Progenitor cell of endocrine pancreas (in vitro differentiated cells): ENCODE measurements around the gene UBXN6. TPM values are rescaled to one million over a fixed set of nuclear protein-coding genes. Genes with fewer than 3 reads are reported as not detected.

Experiments
- DNase-seq: peaks from one replicate; pipeline ENCODE4 v3.0.0; 2021; ENCODE audit warnings: low spot score; ENCODE audit not compliant: unreplicated experiment
- H3K27ac Mint-ChIP-seq: 2 replicates; pipeline ENCODE4 v1.8.0; 2021; ENCODE audit warnings: mild to moderate bottlenecking, moderate library complexity, mixed read lengths
- H3K27me3 Mint-ChIP-seq: 2 replicates; pipeline ENCODE4 v1.8.0; 2021; ENCODE audit warnings: mixed read lengths
- H3K36me3 Mint-ChIP-seq: 2 replicates; pipeline ENCODE4 v1.8.0; 2022; ENCODE audit warnings: mixed read lengths; ENCODE audit not compliant: insufficient read depth
- H3K4me1 Mint-ChIP-seq: 2 replicates; pipeline ENCODE4 v1.8.0; 2021; ENCODE audit warnings: low read depth, mixed read lengths
- H3K4me3 Mint-ChIP-seq: 2 replicates; pipeline ENCODE4 v1.8.0; 2021; ENCODE audit warnings: low read depth, mild to moderate bottlenecking, moderate library complexity, mixed read lengths
- H3K9me3 Mint-ChIP-seq: 2 replicates; pipeline ENCODE4 v1.8.0; 2021; ENCODE audit warnings: low read depth, mixed read lengths
- total RNA-seq: library from RNA; stranded (reverse); gene quantifications from 2 replicates; pipeline ENCODE4 v1.2.1, GENCODE V29; 2021
- TF ChIP-seq, protein P1 (sequence below): fragments of 200-600 bp; sonication (generic); IDR thresholded peaks from one replicate; pipeline ENCODE4 v1.5.0; 2021; ENCODE audit warnings: antibody characterized with exemption, mild to moderate bottlenecking; ENCODE audit not compliant: unreplicated experiment

The UBXN6 gene
- total RNA-seq, 1 donor from 2014 or later = 57.2 TPM

DNA sequence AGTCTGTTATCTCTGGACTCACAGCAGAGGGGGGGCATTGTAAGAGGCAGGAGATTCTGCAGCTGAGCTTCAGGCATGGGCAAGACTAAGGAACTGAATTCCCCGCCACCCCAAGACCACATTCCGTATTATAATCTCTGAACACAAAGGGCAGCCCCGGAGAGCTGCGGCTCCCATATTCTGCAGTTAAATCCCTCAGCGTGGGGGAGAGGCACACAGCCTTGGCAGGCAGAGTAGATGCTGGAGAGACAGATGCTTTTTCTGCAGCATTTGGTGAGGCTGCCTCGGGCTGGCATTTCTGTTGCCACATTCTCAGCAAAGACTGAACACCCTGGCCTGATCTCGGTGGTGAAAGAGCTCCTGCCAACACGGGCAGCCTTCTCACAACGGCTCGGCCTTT lies 42.2 kb downstream of the UBXN6 start:
- no peak overlapping the region for H3K4me3 Mint-ChIP-seq
- H3K27me3 Mint-ChIP-seq = no peaks in the 10 kb centered on the region
- no peak for DNase-seq
- TF ChIP-seq, protein P1, sequence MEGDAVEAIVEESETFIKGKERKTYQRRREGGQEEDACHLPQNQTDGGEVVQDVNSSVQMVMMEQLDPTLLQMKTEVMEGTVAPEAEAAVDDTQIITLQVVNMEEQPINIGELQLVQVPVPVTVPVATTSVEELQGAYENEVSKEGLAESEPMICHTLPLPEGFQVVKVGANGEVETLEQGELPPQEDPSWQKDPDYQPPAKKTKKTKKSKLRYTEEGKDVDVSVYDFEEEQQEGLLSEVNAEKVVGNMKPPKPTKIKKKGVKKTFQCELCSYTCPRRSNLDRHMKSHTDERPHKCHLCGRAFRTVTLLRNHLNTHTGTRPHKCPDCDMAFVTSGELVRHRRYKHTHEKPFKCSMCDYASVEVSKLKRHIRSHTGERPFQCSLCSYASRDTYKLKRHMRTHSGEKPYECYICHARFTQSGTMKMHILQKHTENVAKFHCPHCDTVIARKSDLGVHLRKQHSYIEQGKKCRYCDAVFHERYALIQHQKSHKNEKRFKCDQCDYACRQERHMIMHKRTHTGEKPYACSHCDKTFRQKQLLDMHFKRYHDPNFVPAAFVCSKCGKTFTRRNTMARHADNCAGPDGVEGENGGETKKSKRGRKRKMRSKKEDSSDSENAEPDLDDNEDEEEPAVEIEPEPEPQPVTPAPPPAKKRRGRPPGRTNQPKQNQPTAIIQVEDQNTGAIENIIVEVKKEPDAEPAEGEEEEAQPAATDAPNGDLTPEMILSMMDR = no peak
- peaks cover 4% of the 10 kb centered on the region for H3K4me1 Mint-ChIP-seq
- peaks cover 4% of the 10 kb centered on the region for H3K36me3 Mint-ChIP-seq
- no peaks in the 10 kb centered on the region for H3K9me3 Mint-ChIP-seq
- no peak overlapping the region for H3K27ac Mint-ChIP-seq

DNA sequence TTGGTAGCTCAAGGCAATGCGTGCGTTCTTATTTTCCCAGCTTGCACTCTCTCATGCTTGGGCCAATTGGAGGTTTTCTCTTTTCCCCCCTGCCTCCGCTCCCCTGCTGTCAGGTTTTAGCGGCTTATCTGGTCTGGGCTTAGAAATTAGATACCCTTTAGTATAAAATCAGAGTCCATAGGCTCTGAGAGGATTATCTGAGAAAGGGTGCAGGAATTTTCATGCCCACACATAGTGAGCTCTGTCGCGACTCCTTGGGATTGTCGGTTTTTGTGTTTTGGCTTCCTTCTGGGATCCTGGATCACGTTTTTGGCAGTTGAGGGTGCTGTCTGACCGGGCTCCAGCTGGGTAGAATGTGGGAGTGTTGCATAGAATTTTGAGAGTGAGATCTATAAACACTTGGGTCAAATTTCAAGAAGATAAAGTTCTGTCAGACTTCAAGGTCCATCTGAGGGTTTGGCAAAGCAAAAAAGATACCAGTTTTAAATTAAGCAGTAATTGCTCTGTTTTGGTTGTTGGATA lies 42.7 kb downstream of the UBXN6 start:
- no peaks in the 10 kb centered on the region for H3K27me3 Mint-ChIP-seq
- H3K4me1 Mint-ChIP-seq = peaks cover 4% of the 10 kb centered on the region
- no peak overlapping the region for H3K4me3 Mint-ChIP-seq
- H3K36me3 Mint-ChIP-seq = peaks cover 3% of the 10 kb centered on the region
- no peaks in the 10 kb centered on the region for H3K9me3 Mint-ChIP-seq
- H3K27ac Mint-ChIP-seq = peak overlapping the region; percentile 35
- no peak for DNase-seq
- TF ChIP-seq, protein P1 = no peak

DNA sequence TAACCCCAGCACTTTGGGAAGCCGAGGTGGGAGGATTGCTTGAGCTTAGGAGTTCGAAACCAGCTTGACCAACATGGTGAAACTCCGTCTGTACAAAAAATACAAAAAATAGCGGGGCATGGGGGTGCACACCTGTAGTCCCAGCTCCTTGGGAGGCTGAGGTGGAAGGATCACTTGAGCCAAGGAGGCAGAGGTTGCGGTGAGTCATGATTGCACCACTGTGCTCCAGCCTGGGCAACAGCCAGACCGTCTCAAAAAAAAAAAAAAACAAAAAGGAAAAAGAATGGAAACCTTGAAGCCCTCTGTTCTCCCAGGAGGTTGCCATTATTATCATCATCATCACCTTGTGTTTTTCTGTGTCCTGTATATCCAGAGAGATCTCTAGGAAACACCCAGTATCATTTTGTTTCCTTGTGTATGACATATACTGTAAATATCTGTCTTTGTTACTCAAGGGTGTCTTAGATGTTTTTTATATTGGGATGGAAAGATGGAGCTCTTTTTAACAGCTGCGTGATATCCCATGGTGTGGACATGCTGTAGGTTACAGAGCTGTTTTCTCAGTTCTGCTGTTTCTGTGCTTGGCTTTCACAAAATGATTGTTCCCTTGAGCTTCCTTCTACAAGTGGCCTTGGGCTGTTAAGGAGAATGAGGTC lies 43.3 kb downstream of the UBXN6 start:
- TF ChIP-seq, protein P1 = no peak
- Mint-ChIP-seq H3K27me3 (no peaks in the 10 kb centered on the region), H3K4me3 (no peak overlapping the region), H3K36me3 (peaks cover 2% of the 10 kb centered on the region), H3K4me1 (peaks cover 4% of the 10 kb centered on the region), H3K27ac (no peak overlapping the region), H3K9me3 (no peaks in the 10 kb centered on the region)
- no peak for DNase-seq

DNA sequence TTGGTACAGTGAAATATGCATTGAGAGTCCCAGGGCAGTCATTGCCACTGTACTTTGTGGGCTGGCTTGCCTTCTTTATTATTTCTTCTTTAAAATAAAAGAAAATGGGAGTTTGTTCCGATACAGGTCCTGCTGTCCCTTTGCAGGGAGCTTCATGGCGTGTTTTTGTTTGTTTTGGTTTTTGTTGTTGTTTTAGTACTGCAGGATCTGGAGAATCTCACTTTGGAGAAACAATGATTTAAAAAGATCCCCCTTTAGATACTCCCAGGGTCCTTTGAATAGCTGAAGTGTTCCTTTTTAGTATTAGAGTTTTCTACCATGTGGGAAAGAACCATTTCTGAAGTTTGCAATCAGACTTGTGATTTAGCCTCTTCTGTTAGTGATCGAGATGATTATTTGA lies 44.0 kb downstream of the UBXN6 start:
- no peak overlapping the region for H3K27ac Mint-ChIP-seq
- H3K4me3 Mint-ChIP-seq = no peak overlapping the region
- no peaks in the 10 kb centered on the region for H3K9me3 Mint-ChIP-seq
- peaks cover 6% of the 10 kb centered on the region for H3K36me3 Mint-ChIP-seq
- H3K4me1 Mint-ChIP-seq = peaks cover 4% of the 10 kb centered on the region
- no peak for DNase-seq
- no peaks in the 10 kb centered on the region for H3K27me3 Mint-ChIP-seq
- TF ChIP-seq, protein P1 = no peak

DNA sequence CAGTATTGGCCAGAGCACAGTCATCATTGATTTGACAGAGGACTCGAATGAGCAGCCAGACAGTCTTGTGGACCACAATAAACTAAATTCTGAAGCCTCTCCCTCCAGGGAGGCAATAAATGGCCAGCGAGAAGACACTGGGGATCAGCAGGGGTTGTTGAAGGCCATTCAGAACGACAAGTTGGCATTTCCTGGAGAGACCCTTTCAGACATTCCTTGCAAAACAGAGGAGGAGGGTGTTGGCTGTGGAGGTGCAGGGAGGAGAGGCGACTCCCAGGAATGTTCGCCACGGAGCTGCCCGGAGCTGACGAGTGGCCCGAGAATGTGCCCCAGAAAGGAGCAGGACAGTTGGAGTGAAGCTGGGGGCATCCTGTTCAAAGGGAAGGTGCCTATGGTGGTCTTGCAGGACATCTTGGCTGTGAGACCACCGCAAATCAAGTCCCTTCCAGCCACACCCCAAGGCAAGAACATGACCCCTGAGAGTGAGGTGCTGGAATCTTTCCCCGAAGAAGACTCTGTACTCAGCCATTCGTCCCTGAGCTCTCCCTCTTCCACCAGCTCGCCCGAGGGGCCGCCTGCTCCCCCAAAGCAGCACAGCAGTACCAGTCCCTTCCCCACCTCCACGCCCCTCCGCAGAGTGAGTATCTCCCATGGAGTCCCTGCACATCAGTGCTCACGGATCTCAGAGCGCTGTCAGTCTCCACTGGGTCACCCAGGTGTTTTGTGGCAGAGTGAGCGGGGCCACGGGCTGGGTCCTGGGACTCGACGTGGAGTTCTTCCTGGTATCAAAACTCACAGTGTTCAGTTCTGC lies 48.3 kb downstream of the UBXN6 start:
- TF ChIP-seq, protein P1 = no peak
- no peak overlapping the region for H3K4me3 Mint-ChIP-seq
- H3K9me3 Mint-ChIP-seq = no peaks in the 10 kb centered on the region
- DNase-seq = no peak
- H3K36me3 Mint-ChIP-seq = peaks cover 6% of the 10 kb centered on the region
- peaks cover 2% of the 10 kb centered on the region for H3K4me1 Mint-ChIP-seq
- H3K27me3 Mint-ChIP-seq = no peaks in the 10 kb centered on the region
- no peak overlapping the region for H3K27ac Mint-ChIP-seq
